NT2/D1 (cell line): ENCODE measurements around the gene CLEC2A.

Experiments used
- SUZ12 ChIP-seq: IDR thresholded peaks from 2 replicates; pipeline ENCODE4 v1.6.1; 2011; ENCODE audit not compliant: insufficient read length, insufficient read depth; ENCODE audit errors: extremely low read depth
- ZNF274 ChIP-seq: IDR thresholded peaks from 2 replicates; pipeline ENCODE4 v1.6.1; 2011; ENCODE audit warnings: mild to moderate bottlenecking, low read depth, low read length

DNA sequence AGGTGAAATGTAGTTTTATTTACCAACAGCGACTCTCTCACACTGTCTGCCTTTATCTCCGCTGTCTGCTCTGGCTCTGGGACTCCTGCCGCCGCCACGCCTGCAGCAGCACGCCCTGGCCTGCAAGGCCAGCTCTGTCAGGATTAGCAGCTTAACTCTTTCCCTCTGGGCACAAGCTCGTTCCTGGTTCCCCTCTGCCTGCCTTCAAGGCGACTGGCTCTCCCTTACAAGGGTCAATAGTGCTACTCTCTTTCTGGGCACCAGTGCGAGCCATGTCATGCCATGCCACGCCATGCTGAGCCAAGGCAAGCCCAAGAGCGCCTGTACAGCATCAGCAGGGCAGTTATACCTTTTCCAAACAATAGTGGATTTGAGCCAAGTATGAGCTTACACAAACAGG is 59.4 kb downstream of the CLEC2A start:
- TF ChIP-seq SUZ12 (no peak), ZNF274 (no peak)
